A549 (cell line): Measurements from ENCODE around the gene NCOR2.

ENCODE experiments used
- CEBPB ChIP-seq, 2 experiments: fragments of >200 bp in 1 of 2; sonication (Bioruptor Twin) in 1 of 2; formaldehyde crosslinking in 1 of 2; IDR thresholded peaks; 2 replicates each; pipeline ENCODE4 v1.6.1; 2012 to 2016
- CHD4 ChIP-seq: fragments of 200-600 bp; sonication (generic); IDR thresholded peaks from 2 replicates; pipeline ENCODE4 v1.6.1; 2016; ENCODE audit warnings: antibody characterized with exemption, mild to moderate bottlenecking, borderline replicate concordance
- CTCF ChIP-seq: fragments of >200 bp; sonication (Bioruptor Twin); formaldehyde crosslinking; IDR thresholded peaks from 3 replicates; pipeline ENCODE4 v1.5.1; 2016
- ESRRA ChIP-seq: fragments of 150-350 bp; IDR thresholded peaks from 2 replicates; pipeline ENCODE4 v1.6.1; 2014; ENCODE audit warnings: mild to moderate bottlenecking, low read length, borderline replicate concordance
- JUNB ChIP-seq: fragments of >200 bp; sonication (Bioruptor Twin); formaldehyde crosslinking; IDR thresholded peaks from 2 replicates; pipeline ENCODE4 v1.6.1; 2016
- KDM5A ChIP-seq: fragments of 200-600 bp; sonication (generic); IDR thresholded peaks from 2 replicates; pipeline ENCODE4 v1.6.1; 2016; ENCODE audit warnings: antibody characterized with exemption, mild to moderate bottlenecking
- POLR2A ChIP-seq: IDR thresholded peaks from 2 replicates; pipeline ENCODE4 v1.6.1; 2012; ENCODE audit warnings: mild to moderate bottlenecking, low read length
- RCOR1 ChIP-seq: fragments of 150-350 bp; IDR thresholded peaks from 2 replicates; pipeline ENCODE4 v1.6.1; 2014; ENCODE audit warnings: antibody characterized with exemption, low read length, low read depth
- RFX5 ChIP-seq: fragments of 450-650 bp; IDR thresholded peaks from 2 replicates; pipeline ENCODE4 v1.7.1; 2014; ENCODE audit warnings: antibody characterized with exemption, mild to moderate bottlenecking, moderate library complexity
- SREBF2 ChIP-seq: fragments of 450-650 bp; IDR thresholded peaks from 2 replicates; pipeline ENCODE4 v1.6.1; 2014; ENCODE audit warnings: mild to moderate bottlenecking, moderate library complexity
- TF ChIP-seq, protein P1 (sequence below): fragments of 200-600 bp; sonication (generic); IDR thresholded peaks from 2 replicates; pipeline ENCODE4 v1.6.1; 2016; ENCODE audit warnings: antibody characterized with exemption, mild to moderate bottlenecking, moderate library complexity

DNA sequence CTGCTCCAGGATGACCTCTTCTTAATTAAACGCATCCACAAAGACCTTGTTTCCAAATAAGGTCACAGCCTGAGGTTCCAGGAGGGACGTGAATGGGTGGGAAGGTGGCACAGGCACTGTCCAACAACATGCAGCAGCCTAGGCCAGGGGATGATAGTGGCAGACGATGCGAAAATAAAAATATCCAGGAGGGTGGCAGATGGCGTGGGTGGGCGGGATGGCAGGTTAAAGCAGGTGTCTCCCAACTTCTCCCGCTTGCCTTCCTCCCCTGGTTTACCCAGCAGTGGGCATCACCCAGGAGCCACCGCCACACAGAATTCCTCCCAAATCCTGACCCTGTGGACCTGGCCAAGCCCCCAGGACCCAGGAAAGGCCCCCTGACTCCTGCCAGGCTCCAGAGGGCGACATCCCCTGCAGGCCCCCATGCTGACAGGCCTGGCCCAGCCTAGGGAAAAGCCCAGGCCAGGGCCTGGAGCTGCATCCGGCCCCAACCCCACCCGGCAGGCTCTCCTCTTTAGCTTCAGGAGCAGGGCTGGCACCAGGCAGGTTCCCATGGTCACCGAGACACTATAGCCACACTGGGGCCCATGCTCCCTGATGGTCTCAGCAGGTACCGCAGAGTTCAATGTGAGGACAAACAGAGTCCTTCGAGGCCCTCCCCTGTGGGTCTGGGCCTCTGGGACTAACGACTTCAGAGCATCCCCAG lies 9.7 kb downstream of the NCOR2 start:
- TF ChIP-seq CEBPB (IDR thresholded peaks at IDR 0.05) (no peak), CTCF (no peak), SREBF2 (no peak), ESRRA (no peak), RFX5 (no peak), RCOR1 (no peak), JUNB (no peak), KDM5A (no peak), POLR2A (no peak), CHD4 (no peak)
- TF ChIP-seq, protein P1, sequence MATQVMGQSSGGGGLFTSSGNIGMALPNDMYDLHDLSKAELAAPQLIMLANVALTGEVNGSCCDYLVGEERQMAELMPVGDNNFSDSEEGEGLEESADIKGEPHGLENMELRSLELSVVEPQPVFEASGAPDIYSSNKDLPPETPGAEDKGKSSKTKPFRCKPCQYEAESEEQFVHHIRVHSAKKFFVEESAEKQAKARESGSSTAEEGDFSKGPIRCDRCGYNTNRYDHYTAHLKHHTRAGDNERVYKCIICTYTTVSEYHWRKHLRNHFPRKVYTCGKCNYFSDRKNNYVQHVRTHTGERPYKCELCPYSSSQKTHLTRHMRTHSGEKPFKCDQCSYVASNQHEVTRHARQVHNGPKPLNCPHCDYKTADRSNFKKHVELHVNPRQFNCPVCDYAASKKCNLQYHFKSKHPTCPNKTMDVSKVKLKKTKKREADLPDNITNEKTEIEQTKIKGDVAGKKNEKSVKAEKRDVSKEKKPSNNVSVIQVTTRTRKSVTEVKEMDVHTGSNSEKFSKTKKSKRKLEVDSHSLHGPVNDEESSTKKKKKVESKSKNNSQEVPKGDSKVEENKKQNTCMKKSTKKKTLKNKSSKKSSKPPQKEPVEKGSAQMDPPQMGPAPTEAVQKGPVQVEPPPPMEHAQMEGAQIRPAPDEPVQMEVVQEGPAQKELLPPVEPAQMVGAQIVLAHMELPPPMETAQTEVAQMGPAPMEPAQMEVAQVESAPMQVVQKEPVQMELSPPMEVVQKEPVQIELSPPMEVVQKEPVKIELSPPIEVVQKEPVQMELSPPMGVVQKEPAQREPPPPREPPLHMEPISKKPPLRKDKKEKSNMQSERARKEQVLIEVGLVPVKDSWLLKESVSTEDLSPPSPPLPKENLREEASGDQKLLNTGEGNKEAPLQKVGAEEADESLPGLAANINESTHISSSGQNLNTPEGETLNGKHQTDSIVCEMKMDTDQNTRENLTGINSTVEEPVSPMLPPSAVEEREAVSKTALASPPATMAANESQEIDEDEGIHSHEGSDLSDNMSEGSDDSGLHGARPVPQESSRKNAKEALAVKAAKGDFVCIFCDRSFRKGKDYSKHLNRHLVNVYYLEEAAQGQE: no peak
